GM23248 (cell line): ENCODE data around the gene CASQ1.

ENCODE experiments used
- EZH2 ChIP-seq: fragments of 200-600 bp; sonication (generic); IDR thresholded peaks from 2 replicates; pipeline ENCODE4 v1.6.1; 2018; ENCODE audit warnings: antibody characterized with exemption, mild to moderate bottlenecking; ENCODE audit not compliant: insufficient read depth, poor library complexity, severe bottlenecking
- EZH2phosphoT487 ChIP-seq: fragments of 200-600 bp; sonication (generic); IDR thresholded peaks from 2 replicates; pipeline ENCODE4 v1.6.1; 2018; ENCODE audit warnings: antibody characterized with exemption, moderate library complexity, mild to moderate bottlenecking, low read depth; ENCODE audit not compliant: insufficient read depth

- TF ChIP-seq EZH2 (no peak), EZH2phosphoT487 (no peak)
These were observed 25.9 kb downstream of the CASQ1 start for GRCh38 chr1:160216301-160216700.
